ENCODE measurements around the gene EPS15.
A peak's percentile ranks its signal among the peaks of the same experiment; 100 is the strongest.
"Not testable (repeated sequence)": the region's sequence is repeated elsewhere in the genome, so short reads cannot be mapped to it uniquely, and the experiment has no call there.

The EPS15 gene

DNA sequence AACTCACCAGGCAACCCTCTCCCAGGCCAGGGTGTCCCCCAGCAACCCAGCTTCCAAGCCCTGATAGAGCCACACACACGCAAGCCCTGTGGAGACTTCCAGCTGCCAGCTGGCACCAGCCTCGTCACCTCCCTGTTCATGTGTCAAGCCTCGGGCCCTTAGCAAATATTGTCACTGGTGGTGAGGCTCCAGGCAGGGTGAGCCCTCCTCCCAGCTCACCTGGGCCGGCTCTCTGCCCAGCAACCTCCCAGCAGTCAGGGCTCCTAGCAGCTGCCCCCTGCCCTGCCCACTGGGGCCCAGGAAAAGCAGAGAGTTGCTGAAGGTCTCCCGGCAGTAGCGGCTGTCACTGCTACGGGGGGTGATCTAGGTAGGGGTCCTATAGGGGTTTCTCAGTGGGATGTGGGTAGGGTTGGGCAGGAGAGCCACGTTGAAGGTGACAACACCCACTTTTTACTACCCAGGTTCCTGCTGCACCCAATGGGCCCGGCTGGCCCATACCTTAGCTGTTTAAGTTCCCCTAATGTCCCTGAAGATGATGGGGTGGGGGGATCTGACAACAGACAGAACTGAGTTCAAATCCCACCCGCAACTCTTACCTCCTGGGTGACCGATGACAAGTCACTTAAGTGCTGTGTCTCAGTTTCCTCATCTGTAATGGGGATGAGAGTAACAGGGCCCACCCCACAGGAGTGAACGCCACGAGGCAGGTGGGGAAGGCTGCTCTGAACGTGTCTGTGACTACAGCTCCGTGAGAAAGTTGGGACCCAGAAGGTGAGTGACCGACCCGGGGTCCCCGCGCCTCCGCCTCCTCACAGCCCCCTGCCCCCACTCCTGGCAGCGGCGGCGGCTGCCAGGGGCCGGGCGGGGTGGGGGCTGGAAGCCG lies 189.4 kb downstream of the EPS15 start:
- peak; percentile 90 for DNase-seq

- peak; percentile 68 for DNase-seq
These were observed 190.1 kb downstream of the EPS15 start for GRCh38 chr1:51328926-51329325.

DNA sequence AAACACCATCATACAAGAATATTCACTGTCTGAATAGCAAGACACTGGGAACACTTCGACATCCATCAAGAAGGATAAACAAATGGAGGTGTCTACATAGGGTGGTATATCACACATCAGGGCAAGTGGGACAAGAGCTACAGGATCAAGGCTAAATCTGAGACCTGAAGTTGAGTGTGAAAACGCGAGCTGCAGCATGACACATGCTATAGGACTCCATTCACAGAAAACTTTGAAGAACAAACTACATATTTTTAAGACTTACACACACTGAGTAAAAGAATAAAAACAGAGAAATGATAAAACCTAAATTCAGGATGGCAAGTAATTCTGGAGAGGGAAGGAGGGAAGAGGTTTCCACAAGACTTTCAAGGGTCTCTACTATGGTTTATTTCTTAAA lies 190.8 kb downstream of the EPS15 start:
- no peak for DNase-seq

DNA sequence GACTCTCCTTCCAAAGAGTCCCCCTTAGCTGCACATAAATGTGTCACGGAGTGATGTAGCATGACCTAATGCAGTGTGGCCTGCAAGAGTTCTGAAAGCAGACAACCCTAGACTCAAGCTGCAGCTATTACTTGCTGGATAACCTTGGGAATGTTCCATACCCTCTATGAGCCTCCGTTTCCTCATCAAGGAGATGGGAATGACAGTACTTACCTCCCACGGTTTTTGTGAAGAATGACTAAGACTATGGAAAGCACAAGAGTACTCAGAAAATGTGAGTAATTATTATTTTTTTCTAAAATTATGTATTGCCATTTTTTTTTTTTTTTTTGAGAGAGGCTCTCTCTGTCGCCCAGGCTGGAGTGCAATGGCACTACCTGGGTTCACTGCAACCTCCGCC lies 191.7 kb downstream of the EPS15 start:
- no peak for DNase-seq

- no peak for DNase-seq
These were observed 192.2 kb downstream of the EPS15 start for GRCh38 chr1:51326839-51327238.

DNA sequence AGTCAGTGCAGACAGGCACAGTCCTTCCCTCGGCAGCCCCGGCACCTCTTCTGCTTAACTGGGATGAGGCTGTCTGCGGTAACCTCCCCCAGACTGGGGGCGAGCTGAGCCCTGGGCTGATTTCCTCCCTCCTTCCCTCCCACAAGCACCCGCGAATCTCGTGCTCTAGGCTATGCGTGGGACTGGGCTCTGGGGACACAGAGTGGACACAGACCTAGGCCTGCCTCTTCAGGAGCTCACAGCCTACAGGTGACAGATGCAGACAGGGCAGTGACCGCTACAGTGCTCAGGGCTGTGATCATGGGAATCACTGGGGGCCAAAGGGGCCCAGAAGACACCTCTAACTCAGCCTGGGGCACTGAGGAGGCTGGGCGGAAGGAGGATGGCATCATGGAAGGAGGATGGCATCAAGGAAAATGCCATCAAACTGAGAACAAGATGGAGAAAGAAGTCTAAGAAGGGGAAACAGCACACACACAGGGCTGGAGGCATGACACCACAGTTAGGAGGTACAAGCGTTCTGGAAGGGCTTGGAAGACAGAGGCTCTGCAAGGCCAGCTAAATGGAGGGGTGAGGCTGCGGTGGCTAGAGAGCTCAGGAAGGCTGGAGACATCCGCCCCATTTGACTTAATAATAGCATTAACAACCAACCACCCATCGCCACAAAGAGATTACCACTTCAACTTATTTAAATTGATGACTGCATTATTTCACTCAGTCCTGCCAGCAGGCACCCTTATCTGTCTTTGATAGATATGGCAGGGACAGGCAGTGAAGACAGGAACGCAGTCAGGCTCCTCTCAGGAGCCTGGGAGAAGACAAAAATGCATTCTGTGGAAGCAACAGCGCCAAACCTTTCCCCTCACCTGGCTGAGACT lies 192.9 kb downstream of the EPS15 start:
- DNase-seq: no peak

- DNase-seq: no peak
These were observed 193.7 kb downstream of the EPS15 start for GRCh38 chr1:51325391-51325790.

- DNase-seq: not testable (repeated sequence)
These were observed 194.1 kb downstream of the EPS15 start for GRCh38 chr1:51325011-51325385.

DNA sequence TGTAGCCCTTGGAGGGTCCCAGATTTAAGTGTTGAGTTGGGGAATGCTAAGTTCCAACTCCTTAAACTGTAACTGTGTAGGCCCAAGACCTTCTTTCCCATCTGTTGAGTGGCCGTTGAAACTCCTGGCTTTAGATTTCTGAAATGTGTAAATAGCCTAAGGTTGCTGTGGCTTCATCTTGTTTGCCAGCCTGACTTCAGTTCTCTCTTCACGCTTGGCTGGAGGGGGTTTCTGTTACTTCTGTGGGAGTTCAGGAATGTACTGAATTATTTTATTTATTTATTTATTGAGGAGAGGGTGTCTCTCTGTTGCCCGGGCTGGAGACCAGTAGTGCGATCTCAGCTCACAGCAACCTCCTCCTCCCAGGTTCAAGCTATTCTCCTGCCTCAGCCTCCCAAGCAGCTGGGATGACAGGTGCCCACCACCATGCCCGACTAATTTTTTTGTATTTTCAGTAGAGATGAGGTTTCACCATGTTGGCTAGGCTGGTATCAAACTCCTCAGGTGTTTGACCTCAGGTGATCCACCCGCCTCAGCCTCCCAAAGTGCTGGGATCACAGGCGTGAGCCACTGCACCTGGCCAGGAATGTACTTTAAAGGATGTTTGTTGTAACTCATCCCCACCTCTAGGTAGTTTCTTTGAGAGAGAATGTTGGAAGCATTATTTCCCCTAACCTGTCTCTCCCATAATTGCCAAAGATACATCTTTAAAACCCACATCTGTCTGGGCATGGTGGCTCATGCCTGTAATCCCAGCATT lies 194.6 kb downstream of the EPS15 start:
- DNase-seq: no peak

DNA sequence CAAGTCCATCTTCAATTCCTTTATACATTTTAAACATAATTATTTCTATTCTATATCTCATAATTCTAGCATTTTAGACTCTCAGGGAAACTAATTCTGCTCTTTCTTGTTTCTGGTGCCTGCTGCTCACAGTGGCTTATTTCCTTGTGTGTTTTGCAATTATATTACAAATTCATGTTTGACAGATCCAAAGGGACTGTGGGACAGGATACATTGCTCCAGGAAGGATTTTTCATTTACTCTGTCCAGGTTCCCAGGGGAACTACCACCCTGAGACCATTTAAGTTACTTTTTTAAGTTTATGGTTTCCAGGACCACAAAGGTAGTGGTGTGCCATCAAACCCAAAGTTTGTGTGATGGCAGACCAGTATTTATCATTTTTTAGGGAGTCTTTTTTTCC lies 195.3 kb downstream of the EPS15 start:
- DNase-seq: peak; percentile 42

GRCh38 chr1:51322417-51323101 lies 196.5 kb downstream of the EPS15 start:
- no peak for DNase-seq

- DNase-seq: no peak
These were observed 197.2 kb downstream of the EPS15 start for GRCh38 chr1:51321924-51322280.

DNA sequence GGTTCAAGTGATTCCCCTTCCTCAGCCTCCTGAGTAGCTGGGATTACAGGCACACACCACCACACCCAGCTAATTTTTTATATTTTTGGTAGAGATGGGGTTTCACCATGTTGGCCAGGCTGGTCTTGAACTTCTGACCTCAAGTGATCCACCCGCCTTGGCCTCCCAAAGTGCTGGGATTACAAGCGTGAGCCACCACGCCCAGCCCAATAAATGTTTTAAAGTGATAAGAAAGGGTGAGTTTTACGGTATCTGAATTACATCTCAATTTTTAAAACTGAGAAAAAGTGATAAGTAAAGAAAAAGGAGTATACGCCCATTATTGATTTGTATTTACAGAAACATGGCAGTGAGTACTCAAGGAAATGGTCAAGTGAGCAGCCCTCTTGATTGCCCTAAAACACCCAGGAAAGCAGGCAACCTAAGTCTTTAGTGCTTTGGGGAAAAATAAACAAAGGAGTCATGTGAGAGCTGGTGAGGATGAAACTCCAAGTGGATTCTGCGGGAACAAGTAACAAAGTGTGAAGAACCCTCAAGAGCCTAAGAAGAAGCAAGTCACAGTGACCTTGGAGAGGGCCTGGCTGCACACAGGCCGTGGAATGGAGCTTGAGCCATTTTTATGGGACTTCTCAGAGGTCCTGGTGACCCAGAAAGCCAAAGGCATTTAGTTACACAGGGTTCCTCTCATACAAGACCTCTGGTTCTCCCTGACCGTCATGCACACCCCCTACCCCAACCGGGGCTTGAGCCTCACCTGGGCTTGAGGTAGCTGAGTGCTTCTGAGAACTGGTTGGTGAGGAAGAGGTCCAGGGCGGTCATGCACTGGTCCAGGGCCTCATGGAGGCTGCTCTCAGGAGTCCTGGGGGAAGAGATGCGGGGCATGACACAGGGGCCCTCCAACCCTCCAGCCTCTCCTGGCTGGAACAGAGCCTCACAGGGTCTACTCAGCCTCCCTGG lies 197.8 kb downstream of the EPS15 start:
- no peak for DNase-seq

- DNase-seq: no peak
These were observed 201.3 kb downstream of the EPS15 start for GRCh38 chr1:51317798-51318197.

DNA sequence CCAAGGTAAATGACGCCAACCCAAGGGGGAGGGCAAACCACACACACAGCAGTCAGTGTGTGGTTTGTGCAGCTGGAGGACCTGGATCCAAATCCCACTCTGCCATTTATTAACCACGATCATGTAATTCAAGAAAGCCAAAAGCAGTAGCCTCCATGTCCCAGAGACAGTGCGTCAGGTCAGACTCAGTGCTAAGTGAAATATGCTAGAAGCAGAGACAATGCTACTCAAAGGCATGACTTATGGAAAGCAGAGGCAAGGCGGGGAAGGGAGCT lies 202.3 kb downstream of the EPS15 start:
- DNase-seq: no peak

- DNase-seq: peak; percentile 75
These were observed 202.8 kb downstream of the EPS15 start for GRCh38 chr1:51316113-51316845.

DNA sequence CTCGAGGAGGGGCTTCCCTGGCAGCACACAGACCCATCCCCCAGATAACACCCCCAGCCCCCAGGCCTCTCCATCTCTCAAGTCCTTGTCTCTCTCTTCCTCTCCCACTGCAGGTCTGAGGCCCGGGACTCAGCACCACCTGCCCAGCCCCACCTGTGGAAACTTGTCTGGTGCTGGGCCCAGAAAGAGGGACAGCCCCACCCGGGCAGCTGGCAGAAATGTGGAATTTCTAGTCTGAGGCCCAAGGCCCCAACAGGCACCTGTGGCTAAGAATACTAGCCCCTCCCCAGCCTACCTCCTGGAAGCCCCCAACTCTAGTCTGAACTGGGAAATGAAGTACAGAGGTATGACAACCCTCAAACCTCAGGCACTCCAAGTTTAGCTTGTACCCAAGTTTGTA lies 204.1 kb downstream of the EPS15 start:
- no peak for DNase-seq

GRCh38 chr1:51313961-51314777 lies 204.9 kb downstream of the EPS15 start:
- no peak for DNase-seq

GRCh38 chr1:51313268-51313852 lies 205.7 kb downstream of the EPS15 start:
- DNase-seq: peak; percentile 18

DNA sequence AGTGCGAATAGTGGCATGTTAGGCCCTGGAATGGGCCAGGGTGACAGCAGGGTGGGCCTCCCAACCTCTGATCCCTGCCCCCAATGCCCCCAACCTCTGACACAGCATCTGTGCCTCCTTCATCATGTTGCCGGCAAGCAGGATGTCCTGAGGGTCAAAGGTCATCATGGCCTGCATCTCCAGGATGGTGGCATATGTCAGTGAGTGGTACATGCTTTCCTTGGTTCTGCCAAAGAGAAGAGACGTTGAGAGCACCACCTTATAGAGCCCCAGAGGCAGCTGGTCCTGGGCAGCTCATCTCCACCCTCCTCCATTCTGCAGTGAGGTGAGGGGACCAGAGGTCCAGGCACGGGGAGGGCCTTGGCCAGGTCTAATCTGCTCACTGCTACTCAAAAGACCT lies 206.3 kb downstream of the EPS15 start:
- no peak for DNase-seq
